Measurements from ENCODE around the gene HS6ST2. TPM values are rescaled to one million over a fixed set of nuclear protein-coding genes. Genes with fewer than 3 reads are reported as not detected.

The HS6ST2 gene
- total RNA-seq, 1 experiment from 2014 or later: 8.1 TPM

- ChIA-PET CTCF (no interaction called here), POLR2A (no interaction called here)
- H3K27me3 Mint-ChIP-seq (ENCODE audit: low read depth): no peaks in the 10 kb centered on the region
- H3K27ac Mint-ChIP-seq: no peak overlapping the region
- H3K36me3 Mint-ChIP-seq: no peaks in the 10 kb centered on the region
- H3K4me3 Mint-ChIP-seq: no peak overlapping the region
- no peaks in the 10 kb centered on the region for H3K9me3 Mint-ChIP-seq
- H3K4me1 Mint-ChIP-seq: peaks cover 13% of the 10 kb centered on the region
- TF ChIP-seq ATF3 (CRISPR knock-in tag; conservative IDR thresholded peaks at IDR 0.05) (no peak), USF1 (CRISPR knock-in tag; IDR thresholded peaks at IDR 0.05) (no peak), RORB (CRISPR knock-in tag; IDR thresholded peaks at IDR 0.05) (no peak), CDX4 (CRISPR knock-in tag; IDR thresholded peaks at IDR 0.05; ENCODE audit: borderline replicate concordance) (no peak), AFF4 (CRISPR knock-in tag; IDR thresholded peaks at IDR 0.05; ENCODE audit: borderline replicate concordance) (no peak), ATF1 (CRISPR knock-in tag; IDR thresholded peaks at IDR 0.05) (no peak), GTF2I (CRISPR knock-in tag; conservative IDR thresholded peaks at IDR 0.05) (no peak), ATF6 (CRISPR knock-in tag; IDR thresholded peaks at IDR 0.05) (no peak), E2F4 (CRISPR knock-in tag; IDR thresholded peaks at IDR 0.05; ENCODE audit: borderline replicate concordance, low read depth) (no peak), ZSCAN18 (CRISPR knock-in tag; IDR thresholded peaks at IDR 0.05) (no peak), MYBL2 (CRISPR knock-in tag; IDR thresholded peaks at IDR 0.05) (no peak), ZNF232 (CRISPR knock-in tag; IDR thresholded peaks at IDR 0.05) (no peak), MAX (CRISPR knock-in tag; IDR thresholded peaks at IDR 0.05) (no peak), RELA (CRISPR knock-in tag; IDR thresholded peaks at IDR 0.05; ENCODE audit: borderline replicate concordance) (no peak), JUN (CRISPR knock-in tag; IDR thresholded peaks at IDR 0.05) (no peak), ELF4 (CRISPR knock-in tag; IDR thresholded peaks at IDR 0.05; ENCODE audit: low read depth) (no peak)
- DNase-seq (ENCODE audit: low spot score) (no peak), ATAC-seq (no peak)
These were observed 127.0 kb downstream of the HS6ST2 start for GRCh38 chrX:132831336-132831973.

Measured in WTC11 (cell line).